LNCaP clone FGC (cell line): ENCODE data around the gene ABCG8.

Experiments
- DNase-seq: peaks from one replicate; pipeline ENCODE4 v3.0.0-alpha.2; 2011; ENCODE audit warnings: low read depth
- H3K4me3 ChIP-seq: 2 replicates; pipeline ENCODE4 v1.5.1; 2011; ENCODE audit warnings: mild to moderate bottlenecking, low read depth, low read length, control low read depth
- TF ChIP-seq, protein P1 (sequence below): IDR thresholded peaks from 2 replicates; pipeline ENCODE4 v1.5.1; 2012; ENCODE audit warnings: mild to moderate bottlenecking; ENCODE audit not compliant: control insufficient read depth, insufficient read depth; ENCODE audit errors: extremely low read depth

The ABCG8 gene

DNA sequence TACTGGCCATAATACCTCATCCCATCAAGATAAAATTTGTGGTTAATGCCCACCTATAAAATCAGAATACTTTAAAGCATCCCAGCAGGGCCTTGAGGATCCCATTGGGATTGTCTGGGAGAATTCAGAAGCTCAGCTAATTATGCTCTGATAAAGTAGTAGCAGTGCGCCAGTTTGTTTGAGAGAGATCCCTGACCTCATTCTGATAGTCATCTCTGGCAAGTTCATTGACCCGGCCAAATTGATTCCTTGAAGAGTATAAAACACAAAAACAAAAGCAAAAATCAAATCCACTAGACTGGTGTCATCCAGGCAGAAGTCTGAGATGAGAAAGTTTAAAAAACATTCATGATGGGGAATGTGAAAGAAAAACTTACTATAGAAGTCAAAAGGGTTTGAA is 14.3 kb upstream of the ABCG8 start:
- TF ChIP-seq, protein P1, sequence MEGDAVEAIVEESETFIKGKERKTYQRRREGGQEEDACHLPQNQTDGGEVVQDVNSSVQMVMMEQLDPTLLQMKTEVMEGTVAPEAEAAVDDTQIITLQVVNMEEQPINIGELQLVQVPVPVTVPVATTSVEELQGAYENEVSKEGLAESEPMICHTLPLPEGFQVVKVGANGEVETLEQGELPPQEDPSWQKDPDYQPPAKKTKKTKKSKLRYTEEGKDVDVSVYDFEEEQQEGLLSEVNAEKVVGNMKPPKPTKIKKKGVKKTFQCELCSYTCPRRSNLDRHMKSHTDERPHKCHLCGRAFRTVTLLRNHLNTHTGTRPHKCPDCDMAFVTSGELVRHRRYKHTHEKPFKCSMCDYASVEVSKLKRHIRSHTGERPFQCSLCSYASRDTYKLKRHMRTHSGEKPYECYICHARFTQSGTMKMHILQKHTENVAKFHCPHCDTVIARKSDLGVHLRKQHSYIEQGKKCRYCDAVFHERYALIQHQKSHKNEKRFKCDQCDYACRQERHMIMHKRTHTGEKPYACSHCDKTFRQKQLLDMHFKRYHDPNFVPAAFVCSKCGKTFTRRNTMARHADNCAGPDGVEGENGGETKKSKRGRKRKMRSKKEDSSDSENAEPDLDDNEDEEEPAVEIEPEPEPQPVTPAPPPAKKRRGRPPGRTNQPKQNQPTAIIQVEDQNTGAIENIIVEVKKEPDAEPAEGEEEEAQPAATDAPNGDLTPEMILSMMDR: no peak
- H3K4me3 ChIP-seq: no peak overlapping the region
- DNase-seq: no peak

DNA sequence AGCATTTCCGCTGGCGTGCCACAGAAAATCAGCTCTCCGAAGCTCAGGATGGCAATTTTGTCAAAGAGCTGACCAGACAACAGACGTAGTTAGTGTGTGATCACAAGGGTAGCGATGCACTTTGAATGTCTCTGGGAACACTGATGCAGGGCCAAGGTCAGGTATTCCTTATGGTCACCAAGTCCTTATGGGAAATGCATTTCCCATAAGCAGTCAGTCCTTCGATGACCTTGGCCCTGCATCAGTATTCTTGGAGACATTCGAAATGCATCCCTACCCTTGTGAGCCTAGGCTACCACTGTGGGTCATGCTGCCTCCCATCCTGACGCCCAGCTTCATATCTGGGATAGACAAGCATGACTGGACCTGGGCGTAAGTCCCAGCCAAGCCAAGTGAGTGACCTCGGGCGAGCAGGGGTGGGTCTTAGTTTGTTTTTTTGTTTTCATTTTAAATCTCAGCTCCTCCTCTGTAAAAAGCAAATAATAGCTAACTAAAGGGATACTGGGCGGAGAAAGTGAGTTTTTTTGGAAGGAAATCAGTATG is 13.7 kb upstream of the ABCG8 start:
- TF ChIP-seq, protein P1: no peak

DNA sequence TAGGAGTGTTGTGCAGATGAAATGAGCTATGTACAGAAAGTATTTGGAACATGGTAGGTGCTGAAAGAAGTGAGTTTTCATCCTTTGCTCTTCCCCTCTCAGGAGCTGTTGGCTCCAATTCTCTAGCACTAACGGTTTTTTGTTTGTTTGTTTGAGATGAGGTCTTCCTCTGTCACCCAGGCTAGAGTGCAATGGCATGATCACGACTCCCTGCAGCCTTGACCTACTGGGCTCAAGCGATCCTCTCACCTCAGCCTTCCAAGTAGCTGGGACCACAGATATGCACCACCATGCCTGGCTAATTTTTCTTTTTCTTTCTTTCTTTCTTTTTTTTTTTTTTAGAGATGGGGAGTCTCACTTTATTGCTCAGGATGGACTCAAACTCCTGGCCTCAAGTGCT is 12.9 kb upstream of the ABCG8 start:
- no peak overlapping the region for H3K4me3 ChIP-seq
- TF ChIP-seq, protein P1: no peak
- DNase-seq: no peak

More for the DNA sequence above, 13.7 kb upstream of the ABCG8 start:
- no peak for DNase-seq
- H3K4me3 ChIP-seq: no peak overlapping the region

DNA sequence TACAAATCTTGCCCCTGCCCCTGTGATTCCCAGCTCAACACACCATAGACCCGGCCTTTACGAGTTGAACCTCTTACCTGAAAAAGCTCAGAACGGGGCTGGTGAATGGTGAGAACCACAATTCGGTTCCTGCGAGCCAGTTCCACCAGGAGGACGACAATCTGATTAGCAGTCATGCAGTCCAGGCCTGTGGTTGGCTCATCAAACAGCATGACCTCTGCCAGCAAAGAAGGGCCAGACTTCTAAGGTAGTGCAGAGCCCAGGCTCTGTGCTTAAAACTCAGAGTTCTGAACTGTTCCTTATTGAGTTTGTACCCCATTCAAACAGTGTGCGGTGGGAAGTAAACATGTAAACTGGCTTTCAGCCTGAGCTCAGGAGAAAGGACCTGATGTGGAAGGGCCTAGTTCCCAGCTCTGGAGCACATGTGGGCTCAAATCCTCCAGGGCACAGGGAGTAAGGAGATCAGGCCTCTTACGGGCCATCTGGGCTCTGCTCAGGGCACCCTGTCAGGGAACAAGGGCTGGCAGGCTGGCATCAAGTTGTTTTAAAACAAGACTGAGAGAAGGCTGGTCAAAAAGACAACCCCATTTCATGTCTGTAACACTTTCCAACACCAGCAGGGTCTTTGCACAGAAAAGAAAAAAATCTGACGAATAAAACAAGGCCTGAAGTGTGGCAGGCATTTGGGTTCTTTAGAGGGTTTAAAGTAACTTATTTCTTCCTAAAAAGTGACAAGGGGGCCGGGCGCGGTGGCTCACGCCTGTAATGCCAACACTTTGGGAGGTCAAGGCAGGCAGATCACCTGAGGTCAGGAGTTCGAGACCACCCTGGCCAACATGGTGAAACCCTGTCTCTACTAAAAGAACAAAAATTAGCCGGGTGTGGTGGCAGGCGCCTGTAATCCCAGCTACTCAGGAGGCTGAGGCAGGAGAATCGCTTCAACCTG is 12.2 kb upstream of the ABCG8 start:
- TF ChIP-seq, protein P1: no peak
- no peak overlapping the region for H3K4me3 ChIP-seq
- no peak for DNase-seq

DNA sequence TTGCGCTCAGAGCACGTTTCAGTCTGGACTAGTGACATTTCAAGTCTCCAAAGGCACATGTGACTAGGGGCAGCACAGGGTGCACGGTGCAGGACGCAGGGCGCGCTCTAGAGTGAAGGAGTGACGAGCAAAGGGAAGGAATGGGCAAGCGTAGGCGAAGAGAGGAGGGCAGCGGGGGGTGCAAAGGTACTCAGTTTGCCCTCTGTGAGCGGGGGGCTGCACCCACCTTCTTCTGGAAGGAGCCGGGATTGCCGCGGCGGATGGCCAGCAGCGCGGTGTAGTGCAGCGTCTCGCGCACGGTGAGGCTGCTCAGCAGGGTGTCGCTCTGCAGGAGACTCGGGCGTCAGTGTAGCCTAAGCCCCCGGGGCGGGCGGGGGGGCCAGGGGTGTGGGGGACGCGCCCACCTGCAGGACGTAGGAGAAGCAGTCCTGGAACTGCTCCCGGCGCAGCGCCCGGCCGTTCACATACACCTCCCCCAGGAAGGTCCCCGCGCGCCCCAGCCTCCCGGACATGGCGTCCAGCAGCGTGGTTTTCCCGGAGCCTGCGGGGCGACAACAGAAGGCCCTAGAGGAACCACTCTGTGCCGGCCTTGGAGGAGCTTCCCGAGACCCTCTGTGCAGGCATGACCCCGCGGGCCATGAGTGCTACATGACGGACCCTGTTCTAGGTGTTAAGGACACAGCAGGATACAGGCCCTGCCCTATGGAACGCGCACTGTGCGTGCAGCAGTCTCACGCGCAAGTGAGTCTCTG is 7.1 kb upstream of the ABCG8 start:
- H3K4me3 ChIP-seq: no peak overlapping the region
- TF ChIP-seq, protein P1: no peak
- DNase-seq: no peak

DNA sequence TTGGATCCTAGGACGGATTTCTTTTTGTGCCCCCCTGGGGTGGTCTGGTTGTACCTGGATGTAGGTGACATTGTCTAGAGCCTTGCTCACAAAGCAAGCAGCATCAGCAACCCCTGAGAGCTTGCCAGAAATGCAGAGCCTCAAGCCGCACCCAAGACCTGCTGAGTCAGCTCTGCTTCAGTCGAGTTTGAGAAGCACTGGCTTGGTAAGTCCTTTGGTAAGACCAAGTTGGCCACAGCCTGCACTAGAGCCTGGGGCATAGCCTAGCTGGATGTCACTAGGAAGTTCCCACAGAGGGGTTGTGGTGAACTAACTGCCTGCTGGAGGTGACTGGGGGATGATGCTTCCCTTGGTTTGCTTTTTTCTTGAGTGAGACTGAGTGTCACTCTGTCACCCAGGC is 6.3 kb upstream of the ABCG8 start:
- no peak overlapping the region for H3K4me3 ChIP-seq
- TF ChIP-seq, protein P1: no peak
- DNase-seq: no peak
